ENCODE data around the gene TIGD4.

Gene TIGD4

GRCh38 chr4:152779513-152780266, at the start of gene TIGD4, which contains the start of gene ARFIP1:
TIGD4 (minus strand) TSS chr4:152779730; CDS start chr4:152771004, 8,726 bp downstream.
ARFIP1 (plus strand) TSS chr4:152779954; CDS start chr4:152829634, 49,680 bp downstream.
- DNase-seq: peak; percentile 95 to 96

GRCh38 chr4:152828122-152828521, 48.6 kb upstream of the TIGD4 start:
- no peak for DNase-seq

GRCh38 chr4:152825336-152825735, 45.8 kb upstream of the TIGD4 start:
- DNase-seq: no peak

GRCh38 chr4:152824561-152824960, 45.0 kb upstream of the TIGD4 start:
- no peak for DNase-seq

GRCh38 chr4:152822323-152822722, 42.8 kb upstream of the TIGD4 start:
- no peak for DNase-seq

- DNase-seq: no peak
These were observed 40.5 kb upstream of the TIGD4 start for GRCh38 chr4:152820073-152820472.

GRCh38 chr4:152819026-152819645, 39.6 kb upstream of the TIGD4 start:
- DNase-seq: no peak

- no peak for DNase-seq
These were observed 37.8 kb upstream of the TIGD4 start for GRCh38 chr4:152817331-152817730.

- DNase-seq: no peak
These were observed 35.5 kb upstream of the TIGD4 start for GRCh38 chr4:152815078-152815477.

- DNase-seq: no peak
These were observed 31.3 kb upstream of the TIGD4 start for GRCh38 chr4:152810715-152811287.

GRCh38 chr4:152808670-152809069, 29.1 kb upstream of the TIGD4 start:
- no peak for DNase-seq

GRCh38 chr4:152807294-152807829, 27.8 kb upstream of the TIGD4 start:
- DNase-seq: no peak

GRCh38 chr4:152806501-152807125, 27.1 kb upstream of the TIGD4 start:
- no peak for DNase-seq

GRCh38 chr4:152805818-152806217, 26.3 kb upstream of the TIGD4 start:
- DNase-seq: no peak

GRCh38 chr4:152805071-152805650, 25.6 kb upstream of the TIGD4 start:
- DNase-seq: no peak

GRCh38 chr4:152803541-152803940, 24.0 kb upstream of the TIGD4 start:
- no peak for DNase-seq

- no peak for DNase-seq
These were observed 16.4 kb upstream of the TIGD4 start for GRCh38 chr4:152795891-152796290.

GRCh38 chr4:152786627-152787026, 7.1 kb upstream of the TIGD4 start:
- no peak for DNase-seq

GRCh38 chr4:152785639-152786615, 6.4 kb upstream of the TIGD4 start:
- DNase-seq: no peak

GRCh38 chr4:152784490-152785350, 5.2 kb upstream of the TIGD4 start:
- no peak for DNase-seq
